ENCODE results near the gene PPFIBP2.
"Not testable (repeated sequence)": the region's sequence is repeated elsewhere in the genome, so short reads cannot be mapped to it uniquely, and the experiment has no call there.

PPFIBP2 gene

GRCh38 chr11:7499081-7499480 lies 14.7 kb upstream of the PPFIBP2 start:
- DNase-seq (ENCODE audit: low read depth in 2 of 2): no peak

- DNase-seq (ENCODE audit: low read depth in 2 of 2): no peak
Observed at GRCh38 chr11:7500251-7500650, 13.5 kb upstream of the PPFIBP2 start.

GRCh38 chr11:7501251-7501650 lies 12.5 kb upstream of the PPFIBP2 start:
- DNase-seq (ENCODE audit: low read depth in 2 of 2): no peak

- DNase-seq (ENCODE audit: low read depth in 2 of 2): no peak
Observed at GRCh38 chr11:7501894-7502293, 11.9 kb upstream of the PPFIBP2 start.

- DNase-seq (ENCODE audit: low read depth in 2 of 2): no peak
Observed at GRCh38 chr11:7506243-7506642, 7.6 kb upstream of the PPFIBP2 start.

GRCh38 chr11:7508087-7508486 lies 5.7 kb upstream of the PPFIBP2 start:
- DNase-seq (ENCODE audit: low read depth in 2 of 2): no peak

GRCh38 chr11:7509966-7510365 lies 3.8 kb upstream of the PPFIBP2 start:
- DNase-seq (ENCODE audit: low read depth in 2 of 2): no peak

- no peak for DNase-seq (ENCODE audit: low read depth in 2 of 2)
Observed at GRCh38 chr11:7511401-7511800, 2.4 kb upstream of the PPFIBP2 start.

GRCh38 chr11:7512525-7513233 lies 1.1 kb upstream of the PPFIBP2 start:
- DNase-seq (ENCODE audit: low read depth in 2 of 2): no peak

GRCh38 chr11:7514099-7514591 lies 346 bp downstream of the PPFIBP2 start:
- no peak for DNase-seq (ENCODE audit: low read depth in 2 of 2)

- no peak for DNase-seq (ENCODE audit: low read depth in 2 of 2)
Observed at GRCh38 chr11:7515447-7515886, 1.7 kb downstream of the PPFIBP2 start.

GRCh38 chr11:7516475-7516874 lies 2.7 kb downstream of the PPFIBP2 start:
- DNase-seq (ENCODE audit: low read depth in 2 of 2): no peak

- not testable (repeated sequence) for DNase-seq (ENCODE audit: low read depth in 2 of 2)
Observed at GRCh38 chr11:7517743-7518142, 3.9 kb downstream of the PPFIBP2 start.

GRCh38 chr11:7518811-7519562 lies 5.2 kb downstream of the PPFIBP2 start:
- no peak for DNase-seq (ENCODE audit: low read depth in 2 of 2)

GRCh38 chr11:7520011-7520942 lies 6.5 kb downstream of the PPFIBP2 start:
- DNase-seq (ENCODE audit: low read depth in 2 of 2): no peak

- no peak for DNase-seq (ENCODE audit: low read depth in 2 of 2)
Observed at GRCh38 chr11:7520981-7521487, 7.2 kb downstream of the PPFIBP2 start.

GRCh38 chr11:7522121-7522520 lies 8.3 kb downstream of the PPFIBP2 start:
- no peak for DNase-seq (ENCODE audit: low read depth in 2 of 2)

GRCh38 chr11:7522546-7522945 lies 8.7 kb downstream of the PPFIBP2 start:
- no peak for DNase-seq (ENCODE audit: low read depth in 2 of 2)

- no peak for DNase-seq (ENCODE audit: low read depth in 2 of 2)
Observed at GRCh38 chr11:7523416-7524210, 9.8 kb downstream of the PPFIBP2 start.

GRCh38 chr11:7524462-7525235 lies 10.8 kb downstream of the PPFIBP2 start:
- no peak for DNase-seq (ENCODE audit: low read depth in 2 of 2)
